HG02870 (cell line): ENCODE data around the gene OLR1.
"Not testable (repeated sequence)": the region's sequence is repeated elsewhere in the genome, so short reads cannot be mapped to it uniquely, and the experiment has no call there.

Experiments
- ATAC-seq: cut with Tn5 transposase; IDR thresholded peaks from one replicate; pipeline ENCODE4 v1.9.1; 2021; ENCODE audit warnings: mild to moderate bottlenecking, moderate library complexity; ENCODE audit not compliant: unreplicated experiment

OLR1 gene

GRCh38 chr12:10191865-10192264 is 19.9 kb upstream of the OLR1 start:
- ATAC-seq, result no peak

- ATAC-seq, result peak; percentile 94
Observed at GRCh38 chr12:10190558-10191388, 18.8 kb upstream of the OLR1 start.

- ATAC-seq, result no peak
Observed at GRCh38 chr12:10189653-10190052, 17.7 kb upstream of the OLR1 start.

GRCh38 chr12:10186958-10187357 is 15.0 kb upstream of the OLR1 start:
- not testable (repeated sequence) for ATAC-seq

GRCh38 chr12:10186299-10186698 is 14.4 kb upstream of the OLR1 start:
- ATAC-seq, result no peak

GRCh38 chr12:10184261-10184843 is 12.4 kb upstream of the OLR1 start:
- ATAC-seq, result no peak

- ATAC-seq, result no peak
Observed at GRCh38 chr12:10182354-10183049, 10.6 kb upstream of the OLR1 start.

GRCh38 chr12:10179776-10180181 is 7.8 kb upstream of the OLR1 start:
- no peak for ATAC-seq

- no peak for ATAC-seq
Observed at GRCh38 chr12:10178821-10179220, 6.9 kb upstream of the OLR1 start, which contains the start of gene TMEM52B. Gene TMEM52B, plus strand, starts transcription at chr12:10179032. Its CDS starts 543 bp downstream, at chr12:10179575.

- ATAC-seq, result no peak
Observed at GRCh38 chr12:10175846-10176636, 4.1 kb upstream of the OLR1 start.

- ATAC-seq, result no peak
Observed at GRCh38 chr12:10174986-10175614, 3.2 kb upstream of the OLR1 start.

- no peak for ATAC-seq
Observed at GRCh38 chr12:10170216-10170615, 1.7 kb downstream of the OLR1 start.

GRCh38 chr12:10169104-10169503 is 2.8 kb downstream of the OLR1 start:
- no peak for ATAC-seq

- no peak for ATAC-seq
Observed at GRCh38 chr12:10167599-10167998, 4.3 kb downstream of the OLR1 start.

GRCh38 chr12:10165421-10165820 is 6.5 kb downstream of the OLR1 start:
- no peak for ATAC-seq

GRCh38 chr12:10163084-10163483 is 8.8 kb downstream of the OLR1 start:
- ATAC-seq, result no peak

GRCh38 chr12:10160617-10161385 is 11.1 kb downstream of the OLR1 start:
- no peak for ATAC-seq

- no peak for ATAC-seq
Observed at GRCh38 chr12:10159280-10159679, 12.7 kb downstream of the OLR1 start.

- no peak for ATAC-seq
Observed at GRCh38 chr12:10158406-10158805, 13.5 kb downstream of the OLR1 start.

- no peak for ATAC-seq
Observed at GRCh38 chr12:10155966-10156365, 16.0 kb downstream of the OLR1 start.
